WI38 (cell line): Measurements from ENCODE around the gene PFDN2.

ENCODE experiments used
- H3K4me3 ChIP-seq: 2 replicates; pipeline ENCODE4 v1.5.1; 2011; ENCODE audit warnings: low read depth, mild to moderate bottlenecking, control low read depth, low read length
- CTCF ChIP-seq: IDR thresholded peaks from 2 replicates; pipeline ENCODE4 v1.5.1; 2012; ENCODE audit warnings: low read depth, mild to moderate bottlenecking, control low read depth, low read length

The PFDN2 gene

GRCh38 chr1:161090617-161091016 lies 27.2 kb downstream of the PFDN2 start:
- TF ChIP-seq CTCF = no peak
- H3K4me3 ChIP-seq = no peak overlapping the region

GRCh38 chr1:161089938-161090337 lies 27.9 kb downstream of the PFDN2 start:
- H3K4me3 ChIP-seq = no peak overlapping the region
- no peak for TF ChIP-seq CTCF

GRCh38 chr1:161089251-161089924 lies 28.4 kb downstream of the PFDN2 start, which contains the start of gene NECTIN4:
Gene NECTIN4 (minus strand): TSS chr1:161089558. CDS start chr1:161089296, 262 bp downstream.
- TF ChIP-seq CTCF = no peak
- no peak within 1 kb of the TSS for H3K4me3 ChIP-seq

- TF ChIP-seq CTCF = no peak
- no peak overlapping the region for H3K4me3 ChIP-seq
These were observed 29.2 kb downstream of the PFDN2 start for GRCh38 chr1:161088587-161089110.

GRCh38 chr1:161086457-161086856 lies 31.4 kb downstream of the PFDN2 start:
- H3K4me3 ChIP-seq = no peak overlapping the region
- no peak for TF ChIP-seq CTCF

GRCh38 chr1:161085165-161085564 lies 32.7 kb downstream of the PFDN2 start:
- TF ChIP-seq CTCF = no peak
- H3K4me3 ChIP-seq = no peak overlapping the region

GRCh38 chr1:161084597-161084988 lies 33.2 kb downstream of the PFDN2 start:
- no peak for TF ChIP-seq CTCF
- no peak overlapping the region for H3K4me3 ChIP-seq
